Measurements from ENCODE around the gene GTF2H2C.
"Not testable (repeated sequence)": the region's sequence is repeated elsewhere in the genome, so short reads cannot be mapped to it uniquely, and the experiment has no call there.

GTF2H2C gene

DNA sequence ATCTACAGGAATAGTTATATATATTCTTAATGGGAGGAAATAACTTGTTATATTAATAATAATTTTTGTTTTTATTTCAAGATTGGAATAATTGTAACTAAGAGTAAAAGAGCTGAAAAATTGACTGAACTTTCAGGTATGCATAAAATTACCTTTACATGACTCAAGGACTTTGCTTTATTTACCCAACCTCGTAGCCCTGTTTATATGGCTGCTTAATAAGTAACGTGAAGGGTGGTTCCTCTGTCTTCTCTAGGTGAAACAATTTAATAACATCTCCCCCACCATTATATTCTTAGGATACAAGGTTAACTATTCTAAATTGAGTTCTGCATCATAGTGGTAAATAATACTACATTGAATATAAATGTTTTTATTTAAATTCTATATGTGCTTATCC lies 8.1 kb downstream of the GTF2H2C start:
- peak; percentile 97 for FAIRE-seq

DNA sequence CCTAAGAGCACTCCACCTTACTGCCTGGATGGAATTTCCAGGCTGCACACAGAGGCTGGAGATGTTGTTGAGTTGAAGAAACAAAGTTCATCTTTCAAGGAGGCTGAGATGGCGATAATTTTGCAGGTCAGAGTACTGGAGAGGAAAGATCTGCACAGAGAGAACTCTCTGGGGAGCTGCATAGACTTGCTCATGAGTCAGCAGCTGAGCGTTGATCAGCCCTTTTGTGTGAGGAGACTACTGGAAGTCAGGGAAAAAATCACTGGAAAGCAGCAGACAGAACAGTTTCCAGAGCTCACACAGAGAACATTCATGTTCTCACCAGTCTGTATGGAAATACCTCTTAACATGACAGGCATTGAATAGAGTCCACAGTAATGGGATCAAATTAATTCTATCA lies 23.4 kb downstream of the GTF2H2C start:
- not testable (repeated sequence) for FAIRE-seq

DNA sequence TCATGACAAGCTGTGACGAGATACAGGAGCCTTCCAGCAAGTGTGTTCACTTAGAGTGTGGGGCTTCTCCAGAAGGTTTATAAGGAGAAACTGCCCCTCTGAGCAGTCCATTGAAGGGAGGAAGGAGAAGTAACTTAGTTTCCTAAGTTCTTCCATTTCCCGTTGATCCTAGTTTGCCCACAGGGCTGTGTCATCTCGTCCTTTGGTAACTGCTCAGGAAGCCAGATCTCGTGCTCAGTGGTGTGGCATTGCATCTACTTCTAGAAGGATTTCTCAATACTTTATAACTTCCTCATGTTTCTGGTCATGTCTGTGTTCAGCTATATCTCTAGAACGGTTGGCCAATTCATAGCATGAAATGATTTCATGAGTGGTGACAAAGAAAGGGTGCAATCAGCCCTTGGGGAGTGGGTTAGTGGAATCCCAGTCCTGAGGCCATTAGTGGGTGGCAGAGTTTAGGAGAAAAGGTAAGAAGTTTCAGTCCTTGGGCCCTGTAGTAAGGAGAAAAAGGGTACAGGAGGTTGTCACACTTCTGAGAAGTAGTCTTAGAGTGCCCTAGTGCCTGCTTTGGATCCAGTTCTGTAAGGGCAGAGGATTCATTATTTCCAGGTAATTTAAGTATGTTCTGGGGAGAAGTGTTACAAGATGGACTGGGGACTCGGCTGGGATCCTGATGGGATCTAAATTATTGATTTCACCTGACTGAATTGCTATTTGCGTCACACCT lies 36.3 kb downstream of the GTF2H2C start:
- not testable (repeated sequence) for FAIRE-seq

DNA sequence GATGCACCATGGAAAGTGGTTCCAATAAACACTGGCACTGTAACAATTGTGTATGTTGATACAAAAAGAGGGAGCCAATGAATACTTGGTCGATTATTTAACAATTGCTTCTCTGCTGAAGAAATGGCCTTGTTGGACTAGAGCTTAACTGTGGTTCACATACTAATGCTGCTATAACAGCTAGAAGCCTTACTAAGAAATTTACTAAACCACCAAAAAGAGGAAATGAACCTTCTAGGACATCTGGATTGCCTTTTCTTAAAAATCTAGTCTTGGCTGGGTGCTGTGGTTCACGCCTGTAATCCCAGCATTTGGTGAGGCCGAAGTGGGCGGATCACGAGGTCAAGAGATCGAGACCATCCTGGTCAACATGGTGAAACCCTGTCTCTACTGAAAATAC lies 42.0 kb downstream of the GTF2H2C start:
- FAIRE-seq, result not testable (repeated sequence)

DNA sequence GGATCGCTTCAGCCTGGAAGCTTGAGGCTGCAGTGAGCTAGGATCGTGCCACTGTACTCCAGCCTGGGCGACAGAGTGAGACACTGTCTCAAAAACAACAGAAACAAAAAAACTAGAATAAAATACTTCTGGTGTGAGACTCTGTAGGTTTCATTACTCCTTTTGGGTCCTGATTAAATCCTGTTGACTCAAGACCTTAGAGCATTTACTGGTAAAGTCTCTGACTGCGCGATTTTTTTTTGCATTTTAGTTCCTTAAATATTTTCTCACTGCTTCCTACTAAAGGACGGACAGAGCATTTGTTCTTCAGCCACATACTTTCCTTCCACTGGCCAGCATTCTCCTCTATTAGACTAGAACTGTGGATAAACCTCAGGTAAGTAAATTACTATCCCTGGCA lies 46.8 kb downstream of the GTF2H2C start:
- not testable (repeated sequence) for FAIRE-seq

- FAIRE-seq, result not testable (repeated sequence)
These were observed 47.8 kb downstream of the GTF2H2C start for GRCh38 chr5:69607750-69608149.

DNA sequence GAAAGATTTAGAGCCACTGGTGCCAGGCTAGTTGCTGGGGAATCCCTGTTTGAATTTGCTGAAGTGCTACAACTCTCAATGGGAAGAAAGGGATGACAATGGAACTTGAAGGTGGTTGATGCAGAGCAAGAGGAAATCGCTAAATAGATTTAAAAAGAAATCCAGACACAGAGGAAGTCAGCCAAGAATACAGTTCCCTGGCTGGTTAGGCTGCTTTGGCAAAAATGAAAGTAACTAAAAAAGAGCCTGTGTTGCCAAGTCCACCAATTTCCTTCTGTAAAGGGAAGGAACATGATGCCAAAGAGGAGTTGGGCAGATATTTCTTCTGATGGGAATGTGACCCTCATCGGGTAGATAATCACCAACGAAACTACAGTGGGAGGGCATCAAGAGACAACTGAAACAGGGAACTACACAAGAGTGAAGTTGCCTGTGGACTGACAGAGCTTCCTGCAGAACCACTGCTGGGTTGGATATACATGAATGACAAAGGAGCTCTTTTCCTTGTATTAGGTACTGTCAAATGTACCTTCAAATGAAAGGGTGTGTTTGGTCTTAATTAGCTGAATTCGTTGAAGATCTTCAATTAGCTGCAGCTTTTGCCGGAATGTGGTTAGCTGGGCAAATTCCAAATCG lies 49.0 kb downstream of the GTF2H2C start:
- FAIRE-seq, result not testable (repeated sequence)

DNA sequence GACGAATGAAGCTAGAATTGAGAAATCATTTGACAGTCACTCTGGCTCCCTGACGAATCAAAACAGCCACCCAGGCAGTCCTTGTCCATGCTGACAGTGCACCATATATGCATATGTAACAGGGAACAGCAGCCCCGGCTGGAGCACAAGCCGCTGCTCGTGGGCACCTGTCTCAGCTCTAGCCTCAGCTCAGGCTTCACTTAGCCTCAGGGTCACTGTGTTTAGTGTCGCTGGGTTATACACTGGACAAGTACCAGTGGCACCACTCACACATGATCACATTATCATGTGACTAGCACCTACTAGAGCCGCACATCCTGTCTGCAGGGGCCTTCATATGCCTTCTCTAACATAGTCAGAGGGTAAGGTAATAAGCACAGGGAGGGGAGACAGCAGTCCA lies 54.9 kb downstream of the GTF2H2C start:
- not testable (repeated sequence) for FAIRE-seq

DNA sequence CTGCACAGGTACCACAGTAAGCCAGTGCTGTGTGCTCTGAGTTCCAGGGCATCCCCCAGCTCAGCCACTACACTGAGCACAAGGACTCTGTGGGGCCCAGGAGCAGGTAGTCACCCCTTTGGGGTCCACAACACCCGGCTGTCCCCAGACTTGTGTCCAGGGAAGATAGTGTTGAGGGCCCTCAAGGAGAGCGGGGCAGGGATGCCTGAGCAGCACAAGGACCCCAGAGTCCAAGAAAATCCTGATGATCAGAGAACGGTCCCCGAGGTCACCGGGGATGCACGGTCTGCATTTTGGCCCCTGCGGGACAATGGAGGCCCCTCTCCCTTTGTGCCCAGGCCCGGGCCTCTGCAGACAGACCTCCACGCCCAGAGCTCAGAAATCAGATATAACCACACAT lies 71.9 kb downstream of the GTF2H2C start:
- not testable (repeated sequence) for FAIRE-seq
